Tibial artery (tissue), 4 donors: ENCODE data around the gene SLC25A43.
"Not testable (repeated sequence)": the region's sequence is repeated elsewhere in the genome, so short reads cannot be mapped to it uniquely, and the experiment has no call there.

Experiments
- DNase-seq, 2 donors: peaks; one replicate each; pipeline ENCODE4 v3.0.0-alpha.2; 2019
- H3K27ac ChIP-seq, 2 donors: fragments of 200-600 bp; sonication (generic) in 1 of 2; 1 replicate in 1 of 2; 2 replicates in 1 of 2; pipeline ENCODE4 v1.5.1; 2018 to 2019; ENCODE audit warnings: mild to moderate bottlenecking in 1 of 2
- H3K27me3 ChIP-seq, 2 donors: fragments of 200-600 bp; sonication (generic) in 1 of 2; one replicate each; pipeline versions ENCODE4 v1.5.1 to v1.6.0; 2016 to 2019
- H3K36me3 ChIP-seq, 3 donors: fragments of 200-600 bp; sonication (generic) in 2 of 3; one replicate each; pipeline ENCODE4 v1.5.1; 2016 to 2019; ENCODE audit warnings: mild to moderate bottlenecking in 2 of 3
- H3K4me1 ChIP-seq, 4 donors: fragments of 200-600 bp; sonication (generic) in 2 of 4; 1 replicate in 3 of 4; 2 replicates in 1 of 4; pipeline ENCODE4 v1.5.1; 2016 to 2019
- H3K4me3 ChIP-seq, 2 donors: fragments of 200-600 bp; sonication (generic) in 1 of 2; 1 replicate in 1 of 2; 2 replicates in 1 of 2; pipeline ENCODE4 v1.5.1; 2018 to 2019; ENCODE audit warnings: mild to moderate bottlenecking in 2 of 2
- H3K9me3 ChIP-seq, 3 donors: fragments of 200-600 bp; sonication (generic) in 1 of 3; one replicate each; pipeline ENCODE4 v1.5.1; 2016 to 2019
- CTCF ChIP-seq, 2 experiments: fragments of 200-600 bp in 1 of 2; fragments of 450-650 bp in 1 of 2; IDR thresholded peaks; one replicate each; pipeline ENCODE4 v1.5.1; 2017 to 2019; ENCODE audit warnings: antibody characterized with exemption in 2 of 2, mild to moderate bottlenecking in 1 of 2, moderate library complexity in 1 of 2
- intact Hi-C: fragments of 100-400 bp; cut with DNase I; formaldehyde crosslinking; loops from one replicate; pipeline ENCODE4 v1.15.0; 2023; ENCODE audit warnings: low total_unique reads

The SLC25A43 gene

GRCh38 chrX:119479845-119480244, 80.7 kb downstream of the SLC25A43 start:
- no peak overlapping the region for H3K27ac ChIP-seq
- H3K9me3 ChIP-seq: no peaks in the 10 kb centered on the region
- H3K27me3 ChIP-seq: no peaks in the 10 kb centered on the region
- no peak overlapping the region for H3K4me3 ChIP-seq
- intact Hi-C loops: no loop called here
- H3K36me3 ChIP-seq: no peaks in the 10 kb centered on the region
- TF ChIP-seq CTCF (IDR thresholded peaks at IDR 0.05): no peak
- H3K4me1 ChIP-seq: peaks cover 0 to 5% (median 0%) of the 10 kb centered on the region in 4 donors
- DNase-seq: no peak

DNA sequence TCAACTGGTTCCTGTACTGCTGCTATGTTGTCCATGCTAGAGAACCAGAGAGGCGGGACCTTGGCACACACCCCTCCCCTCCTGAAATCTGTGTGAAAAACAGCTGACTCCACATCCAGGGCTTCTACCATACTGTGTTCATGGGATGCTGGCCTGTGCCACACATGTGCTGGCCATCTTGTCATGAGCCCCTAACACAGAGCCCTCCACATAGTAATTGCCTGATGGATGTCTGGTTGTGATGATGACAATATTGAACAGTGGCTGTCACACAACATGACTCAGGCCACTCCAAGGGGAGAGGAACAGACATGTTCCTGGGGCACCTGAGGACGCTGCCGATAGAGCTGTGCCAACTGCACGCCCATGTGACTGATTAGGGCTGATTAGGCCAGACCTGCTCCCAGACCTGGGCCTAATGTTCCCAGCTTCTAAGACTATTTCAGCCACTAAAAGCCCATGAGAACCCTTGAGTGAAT, 82.2 kb downstream of the SLC25A43 start:
- H3K4me3 ChIP-seq: no peak overlapping the region
- H3K4me1 ChIP-seq: peaks cover 0 to 5% (median 0%) of the 10 kb centered on the region in 4 donors
- H3K27me3 ChIP-seq: no peaks in the 10 kb centered on the region
- no peaks in the 10 kb centered on the region for H3K9me3 ChIP-seq
- DNase-seq: no peak
- TF ChIP-seq CTCF (IDR thresholded peaks at IDR 0.05): no peak
- intact Hi-C loops: no loop called here
- no peaks in the 10 kb centered on the region for H3K36me3 ChIP-seq
- no peak overlapping the region for H3K27ac ChIP-seq

DNA sequence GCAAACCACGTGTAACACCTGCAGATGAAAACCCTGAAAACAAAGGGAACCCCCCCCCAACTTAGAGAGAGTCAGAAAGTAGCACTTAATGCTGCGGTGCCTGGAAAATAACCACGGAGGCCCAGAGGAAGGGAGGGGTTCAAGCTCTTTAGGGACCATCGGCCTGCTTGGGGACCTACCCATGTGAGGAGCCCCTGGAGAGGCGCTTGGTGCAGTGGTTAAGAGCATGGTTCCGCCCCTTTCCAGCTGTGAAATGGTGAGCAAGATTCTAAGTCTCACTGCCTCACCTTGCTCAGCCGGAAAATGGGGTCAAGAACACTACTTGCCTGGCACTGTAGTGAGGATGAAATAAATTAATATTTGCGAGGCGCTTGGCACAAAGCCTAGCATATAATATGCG, 82.9 kb downstream of the SLC25A43 start:
- no peaks in the 10 kb centered on the region for H3K27me3 ChIP-seq
- DNase-seq: no peak
- peak overlapping the region; percentile 61 to 67 for H3K27ac ChIP-seq
- intact Hi-C loops: no loop called here
- no peaks in the 10 kb centered on the region for H3K36me3 ChIP-seq
- no peak for TF ChIP-seq CTCF (IDR thresholded peaks at IDR 0.05)
- peaks cover 0 to 5% (median 0%) of the 10 kb centered on the region in 4 donors for H3K4me1 ChIP-seq
- H3K9me3 ChIP-seq: no peaks in the 10 kb centered on the region
- peak overlapping the region; percentile 44 to 53 for H3K4me3 ChIP-seq

DNA sequence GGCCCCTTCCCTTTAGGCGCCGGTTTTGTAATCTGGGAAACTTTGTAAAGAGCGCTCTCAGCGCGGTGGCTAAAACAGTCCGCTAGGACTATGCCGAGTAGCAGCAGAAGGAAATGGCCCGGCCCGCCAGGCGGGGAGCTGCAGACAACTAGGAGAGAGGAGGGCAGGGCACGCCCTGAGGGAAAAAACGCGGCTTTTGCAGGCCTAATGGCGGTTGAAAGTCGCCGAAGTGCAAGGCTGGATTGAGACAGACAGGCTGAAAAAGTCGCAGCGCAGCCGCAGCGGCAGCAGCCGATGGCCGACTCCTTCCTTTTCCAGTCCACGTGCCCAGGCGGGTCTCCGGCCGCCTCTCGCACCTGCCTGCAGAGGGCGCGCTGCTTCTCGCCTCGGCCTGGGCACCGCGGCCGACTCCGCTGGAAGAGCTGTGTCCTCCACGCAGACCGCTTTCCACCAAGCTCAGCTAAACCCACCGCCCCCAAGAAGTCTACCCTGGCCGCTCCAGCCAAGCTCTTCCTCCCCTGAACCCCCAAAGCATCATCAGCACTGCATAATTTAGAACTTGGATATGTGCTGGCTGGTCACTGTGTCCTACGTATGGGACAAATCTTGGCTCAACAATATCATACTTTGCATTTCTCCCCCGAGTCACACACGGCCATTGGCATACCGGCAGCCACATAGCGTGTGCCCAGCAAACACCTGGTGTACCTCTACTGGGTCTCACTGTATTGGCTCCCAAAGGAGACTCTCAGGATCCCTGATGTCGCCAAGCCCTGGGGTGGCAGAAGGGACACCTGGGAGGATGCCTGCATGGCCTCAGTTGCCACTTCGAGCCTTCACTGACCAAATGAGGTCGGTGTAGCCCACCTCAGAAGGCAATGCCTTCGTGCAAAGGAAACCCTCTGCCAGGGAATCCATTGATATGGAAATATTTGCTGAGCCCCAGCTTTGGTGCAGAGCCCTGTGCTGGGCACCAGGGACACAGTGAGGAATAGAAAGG, 83.6 kb downstream of the SLC25A43 start:
- TF ChIP-seq CTCF (IDR thresholded peaks at IDR 0.05): peak; percentile 54 to 68
- Histone ChIP-seq H3K4me1 (peaks cover 0 to 5% (median 0%) of the 10 kb centered on the region in 4 donors), H3K27ac (peak overlapping the region; percentile 61 to 67), H3K9me3 (no peaks in the 10 kb centered on the region), H3K4me3 (peak overlapping the region; percentile 44 to 53), H3K27me3 (no peaks in the 10 kb centered on the region), H3K36me3 (no peaks in the 10 kb centered on the region)
- DNase-seq: peak; percentile 47 to 75
- intact Hi-C loops: no loop called here

GRCh38 chrX:119486745-119487144, 87.6 kb downstream of the SLC25A43 start:
- Histone ChIP-seq H3K27ac (no peak overlapping the region), H3K9me3 (no peaks in the 10 kb centered on the region), H3K4me1 (peaks cover 0 to 5% (median 0%) of the 10 kb centered on the region in 4 donors), H3K36me3 (no peaks in the 10 kb centered on the region), H3K27me3 (no peaks in the 10 kb centered on the region), H3K4me3 (no peak overlapping the region)
- TF ChIP-seq CTCF (IDR thresholded peaks at IDR 0.05): no peak
- DNase-seq: no peak
- intact Hi-C loops: no loop called here

GRCh38 chrX:119487766-119488165, 88.6 kb downstream of the SLC25A43 start:
- H3K4me1 ChIP-seq, H3K9me3 ChIP-seq, H3K36me3 ChIP-seq, intact Hi-C loops, H3K27ac ChIP-seq, DNase-seq, H3K27me3 ChIP-seq, H3K4me3 ChIP-seq: not testable (repeated sequence)
